HT-29 (cell line): ENCODE data around the gene SAMD4B. TPM values are rescaled to one million over a fixed set of nuclear protein-coding genes. Genes with fewer than 3 reads are reported as not detected.
A peak's percentile ranks its signal among the peaks of the same experiment; 100 is the strongest.
"Not testable (repeated sequence)": the region's sequence is repeated elsewhere in the genome, so short reads cannot be mapped to it uniquely, and the experiment has no call there.

ENCODE experiments used
- DNase-seq: peaks from one replicate; pipeline ENCODE4 v3.0.0-alpha.2; 2015; ENCODE audit warnings: low spot score
- total RNA-seq: library from RNA; depleted of rRNA; stranded (reverse); fragments of >200 nt; shearing (Covaris generic); gene quantifications from 2 replicates; pipeline ENCODE4 v1.2.3, GENCODE V29; 2014

SAMD4B gene
- total RNA-seq, 1 experiment from 2014 or later: 230 TPM

GRCh38 chr19:39310558-39311311 is 31.5 kb upstream of the SAMD4B start:
- DNase-seq: no peak

GRCh38 chr19:39314016-39314728 is 28.0 kb upstream of the SAMD4B start:
- no peak for DNase-seq

DNA sequence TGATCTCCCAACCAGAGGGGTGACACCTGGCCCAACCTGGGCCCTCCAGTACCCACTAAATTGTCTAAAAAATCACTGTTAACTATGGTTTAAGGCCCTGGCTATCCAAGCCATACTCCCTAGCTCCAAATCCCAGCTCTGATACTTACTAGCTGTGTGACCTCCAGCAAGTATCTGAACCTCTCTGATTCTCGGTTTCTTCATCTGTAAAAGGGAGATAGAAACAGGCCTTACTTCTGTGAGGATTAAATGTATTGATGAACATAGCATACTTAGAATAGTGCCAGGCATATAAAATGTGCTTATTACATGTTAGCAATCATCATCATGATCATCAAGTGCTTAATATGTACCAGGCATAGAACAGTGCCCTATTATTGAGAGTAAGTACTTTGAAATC is 26.3 kb upstream of the SAMD4B start:
- no peak for DNase-seq

DNA sequence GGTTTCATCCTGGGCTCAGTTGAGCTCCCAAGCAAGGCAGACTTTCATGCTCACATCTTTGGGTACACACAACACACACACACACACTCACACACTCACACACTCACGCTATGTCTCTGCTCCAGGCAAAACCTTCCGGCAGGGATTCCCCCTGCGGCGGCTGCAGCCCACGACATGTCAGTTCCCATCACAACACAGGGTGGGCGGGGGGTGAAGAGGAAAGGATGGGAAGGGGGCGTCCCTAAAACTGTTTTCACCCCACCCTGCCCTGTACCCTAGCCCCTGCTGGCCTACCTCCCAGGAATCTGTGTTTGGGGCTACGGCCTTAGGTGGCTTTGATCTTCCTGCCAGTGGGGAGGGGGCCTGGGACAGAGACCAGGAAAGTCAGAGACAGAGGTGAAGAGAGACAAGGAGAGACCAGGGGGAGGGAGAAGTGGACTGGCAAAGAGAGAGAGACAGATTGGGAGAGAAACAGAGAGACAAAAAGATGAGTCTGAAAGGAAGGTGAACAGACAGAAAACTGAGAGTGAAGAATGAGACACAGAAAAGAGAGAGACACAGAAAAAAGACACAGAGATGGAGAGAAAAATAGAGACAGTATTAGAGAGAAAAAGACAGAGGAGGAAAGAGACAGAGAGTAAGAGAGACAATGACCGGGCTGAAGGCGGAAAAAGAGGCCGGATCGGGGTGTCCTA is 25.4 kb upstream of the SAMD4B start:
- DNase-seq: no peak

DNA sequence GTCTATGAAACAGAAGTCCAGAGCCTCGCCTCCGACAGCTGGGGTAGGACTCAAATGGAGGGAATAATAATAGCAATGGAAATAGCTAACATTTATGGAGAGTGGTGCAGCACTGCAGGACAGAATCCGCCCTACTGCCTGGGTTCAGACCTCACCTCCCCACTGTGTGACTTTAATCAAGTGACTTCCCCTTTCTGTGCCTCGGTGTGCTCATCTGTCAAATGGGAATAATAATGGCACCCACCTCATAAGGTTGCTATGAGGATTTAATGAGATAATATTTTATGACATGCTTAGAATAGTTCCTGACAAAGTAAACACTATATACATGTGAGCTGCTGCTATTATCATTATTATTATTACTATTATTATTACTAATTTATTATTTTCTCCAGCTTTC is 24.7 kb upstream of the SAMD4B start:
- no peak for DNase-seq

- no peak for DNase-seq
These were observed 24.1 kb upstream of the SAMD4B start for GRCh38 chr19:39318071-39318470.

DNA sequence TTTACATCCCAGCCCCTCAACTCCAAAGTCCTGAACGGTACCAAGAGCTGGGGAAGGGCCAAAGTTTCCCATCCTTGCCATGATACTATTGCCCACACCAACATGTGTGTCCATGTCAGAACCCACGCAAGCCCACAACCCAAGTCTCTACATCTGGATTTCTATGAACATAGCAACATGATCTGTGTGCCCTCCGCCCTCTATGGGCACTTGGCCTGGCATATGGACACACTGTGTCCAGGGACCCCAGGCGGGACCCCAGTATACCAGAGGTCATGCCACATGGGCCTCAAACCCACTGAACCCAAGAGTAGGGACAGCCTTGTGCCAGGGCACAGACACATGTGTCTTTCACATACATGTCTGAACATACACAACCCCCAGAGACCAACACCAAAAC is 23.5 kb upstream of the SAMD4B start:
- no peak for DNase-seq

- no peak for DNase-seq
These were observed 22.9 kb upstream of the SAMD4B start for GRCh38 chr19:39319098-39319891.

GRCh38 chr19:39319892-39320248 is 22.4 kb upstream of the SAMD4B start:
- no peak for DNase-seq

GRCh38 chr19:39321117-39321831 is 20.9 kb upstream of the SAMD4B start:
- DNase-seq: no peak

DNA sequence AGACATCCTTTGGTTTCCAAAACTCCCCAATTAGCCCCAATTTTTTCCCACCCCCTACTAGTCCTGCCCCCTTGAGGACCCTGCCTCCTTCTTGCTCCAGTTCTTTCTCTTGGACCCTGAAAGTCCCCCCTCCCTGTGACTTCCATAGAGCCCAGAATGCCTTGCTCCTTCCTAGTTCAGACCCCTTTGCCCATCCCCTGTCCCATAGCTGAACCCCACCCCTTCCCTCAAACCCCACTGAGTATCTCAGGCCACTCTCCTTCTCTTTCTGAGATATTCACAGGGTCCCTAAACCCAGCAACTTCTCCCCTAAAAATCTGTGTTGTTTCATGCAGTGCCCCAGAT is 20.4 kb upstream of the SAMD4B start:
- DNase-seq: no peak

GRCh38 chr19:39324242-39324842 is 17.9 kb upstream of the SAMD4B start:
- DNase-seq: no peak

- peak; percentile 40 for DNase-seq
These were observed 16.2 kb upstream of the SAMD4B start for GRCh38 chr19:39325778-39326665.

GRCh38 chr19:39327363-39328045 is 14.7 kb upstream of the SAMD4B start:
- DNase-seq: no peak

GRCh38 chr19:39328046-39328705 is 14.0 kb upstream of the SAMD4B start:
- DNase-seq: peak; percentile 92

GRCh38 chr19:39329948-39330347 is 12.3 kb upstream of the SAMD4B start:
- no peak for DNase-seq

DNA sequence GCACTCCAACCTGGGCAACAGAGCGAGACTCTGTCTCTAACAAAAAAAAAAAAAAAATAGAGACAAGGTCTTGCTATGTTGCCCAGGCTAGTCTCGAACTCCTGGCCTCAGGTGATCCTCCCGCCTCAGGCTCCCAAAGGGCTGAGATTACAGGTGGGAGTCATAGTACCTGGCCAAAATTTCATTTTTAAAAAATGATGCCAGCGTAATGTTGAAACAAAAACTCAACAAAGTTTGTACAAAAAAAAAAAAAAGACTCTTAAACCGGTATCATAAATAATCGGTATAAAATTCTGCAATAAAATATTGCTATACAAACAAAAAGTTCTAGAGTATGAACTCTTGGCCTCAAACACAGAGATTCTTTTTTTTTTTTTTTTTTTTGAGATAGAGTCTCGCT is 9.9 kb upstream of the SAMD4B start:
- DNase-seq: no peak

DNA sequence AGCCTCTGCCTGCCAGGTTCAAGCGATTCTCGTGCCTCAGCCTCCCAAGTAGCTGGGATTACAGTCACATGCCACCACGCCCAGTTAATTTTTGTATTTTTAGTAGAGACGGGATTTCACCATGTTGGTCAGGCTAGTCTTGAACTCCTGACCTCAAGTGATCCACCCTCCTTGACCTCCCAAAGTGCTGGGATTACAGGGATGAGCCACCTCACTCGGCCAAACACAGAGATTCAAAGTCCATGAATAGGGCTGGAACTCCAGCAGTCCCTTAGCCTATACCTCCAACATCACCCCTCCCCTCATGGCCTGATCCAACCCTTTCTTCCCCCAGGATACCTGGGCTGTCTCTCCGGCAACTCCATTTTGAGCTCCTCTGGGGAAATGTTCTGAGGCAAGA is 9.5 kb upstream of the SAMD4B start:
- not testable (repeated sequence) for DNase-seq

- DNase-seq: no peak
These were observed 8.7 kb upstream of the SAMD4B start for GRCh38 chr19:39333507-39333906.
